ENCODE data around the gene RNF149. TPM values are rescaled to one million over a fixed set of nuclear protein-coding genes. Genes with fewer than 3 reads are reported as not detected.

Gene RNF149
- total RNA-seq, 1 experiment from 2014 or later = 40.2 TPM

DNA sequence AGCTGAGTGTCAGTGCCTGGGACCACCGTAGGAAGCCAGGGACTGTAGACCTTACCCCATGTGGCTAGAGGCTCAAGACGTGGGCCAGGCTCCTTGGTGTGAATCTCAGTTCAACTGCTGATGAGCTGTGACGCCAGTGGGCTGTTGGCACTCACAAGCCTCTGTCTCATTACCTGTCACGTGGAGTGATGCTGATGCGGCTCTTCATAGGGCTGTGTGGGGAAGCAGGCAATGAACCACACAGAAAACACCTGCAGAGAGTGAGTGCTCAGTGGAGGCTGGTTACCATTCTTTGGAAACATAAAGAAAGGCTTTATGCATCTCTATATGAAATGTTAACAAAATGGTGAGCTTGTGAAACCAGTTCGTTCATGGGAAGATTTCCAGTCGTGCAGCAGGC, 42.7 kb upstream of the RNF149 start (continued):
- TF ChIP-seq, protein P1, sequence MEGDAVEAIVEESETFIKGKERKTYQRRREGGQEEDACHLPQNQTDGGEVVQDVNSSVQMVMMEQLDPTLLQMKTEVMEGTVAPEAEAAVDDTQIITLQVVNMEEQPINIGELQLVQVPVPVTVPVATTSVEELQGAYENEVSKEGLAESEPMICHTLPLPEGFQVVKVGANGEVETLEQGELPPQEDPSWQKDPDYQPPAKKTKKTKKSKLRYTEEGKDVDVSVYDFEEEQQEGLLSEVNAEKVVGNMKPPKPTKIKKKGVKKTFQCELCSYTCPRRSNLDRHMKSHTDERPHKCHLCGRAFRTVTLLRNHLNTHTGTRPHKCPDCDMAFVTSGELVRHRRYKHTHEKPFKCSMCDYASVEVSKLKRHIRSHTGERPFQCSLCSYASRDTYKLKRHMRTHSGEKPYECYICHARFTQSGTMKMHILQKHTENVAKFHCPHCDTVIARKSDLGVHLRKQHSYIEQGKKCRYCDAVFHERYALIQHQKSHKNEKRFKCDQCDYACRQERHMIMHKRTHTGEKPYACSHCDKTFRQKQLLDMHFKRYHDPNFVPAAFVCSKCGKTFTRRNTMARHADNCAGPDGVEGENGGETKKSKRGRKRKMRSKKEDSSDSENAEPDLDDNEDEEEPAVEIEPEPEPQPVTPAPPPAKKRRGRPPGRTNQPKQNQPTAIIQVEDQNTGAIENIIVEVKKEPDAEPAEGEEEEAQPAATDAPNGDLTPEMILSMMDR (IDR thresholded peaks at IDR 0.05 in 2 of 3, conservative IDR thresholded peaks at IDR 0.05 in 1 of 3; ENCODE audit: borderline replicate concordance in 1 of 3, insufficient read depth in 1 of 3, low read depth in 2 of 3, low read length in 2 of 3) = no peak
- no peak for TF ChIP-seq SP1 (IDR thresholded peaks at IDR 0.05; ENCODE audit: low read depth)
- no peak for TF ChIP-seq ZNF274 (IDR thresholded peaks at IDR 0.05; ENCODE audit: low read depth, low read length)
- no peak for TF ChIP-seq EZH2phosphoT487 (IDR thresholded peaks at IDR 0.05; ENCODE audit: borderline replicate concordance)

DNA sequence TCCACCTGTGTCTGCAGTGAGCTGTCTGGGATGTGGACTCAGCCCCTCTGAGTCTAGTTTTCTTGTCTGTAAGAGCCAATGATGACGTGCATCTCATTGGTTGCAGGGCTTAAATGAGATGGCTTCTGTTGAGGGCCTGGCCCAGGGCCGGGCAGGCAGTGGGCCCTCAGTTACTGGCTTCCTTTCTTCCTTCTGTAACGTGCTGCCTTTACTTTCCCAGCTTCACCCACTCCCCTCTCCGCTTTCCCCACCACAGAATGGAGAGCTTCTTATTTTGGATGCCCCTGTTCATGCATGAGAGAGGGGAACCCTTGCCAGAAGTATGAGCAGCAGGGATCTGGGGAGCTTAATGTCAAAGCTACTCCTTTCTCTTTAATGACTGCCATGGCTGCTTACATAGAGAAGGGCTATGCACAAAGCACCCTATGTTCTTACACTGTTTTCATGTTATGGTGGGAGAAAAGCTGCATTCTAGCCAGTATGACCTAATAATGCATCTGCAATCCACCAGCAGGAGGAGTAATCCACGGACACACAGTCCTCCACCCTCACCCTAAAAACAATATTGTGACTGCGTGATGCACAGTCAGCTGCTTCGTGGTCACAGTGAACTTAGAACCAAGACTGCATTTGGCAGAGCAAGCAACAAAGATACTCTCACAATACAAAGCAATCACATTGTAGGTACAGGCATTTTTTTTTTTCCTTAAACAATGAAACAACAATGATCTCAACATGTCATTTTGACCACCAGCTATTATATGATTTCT, 41.6 kb upstream of the RNF149 start:
- Histone ChIP-seq H3K27me3 (ENCODE audit: insufficient read depth, low read length) (no peaks in the 10 kb centered on the region), H3K9me2 (ENCODE audit: insufficient read depth) (no peaks in the 10 kb centered on the region), H3K9ac (ENCODE audit: low read length) (no peak overlapping the region), H3K4me2 (ENCODE audit: low read length) (no peak overlapping the region), H3K79me2 (ENCODE audit: insufficient read depth, low read length) (no peaks in the 10 kb centered on the region), H3K4me3 (replicated peaks in 1 of 2; ENCODE audit: low read depth in 1 of 2, low read length in 2 of 2) (no peak overlapping the region), H4K20me1 (ENCODE audit: insufficient read depth) (no peaks in the 10 kb centered on the region), H3K36me3 (ENCODE audit: control insufficient read depth in 1 of 2, insufficient read depth in 2 of 2, low read length in 2 of 2) (no peaks in the 10 kb centered on the region), H3K9me3 (ENCODE audit: control insufficient read depth in 1 of 2, insufficient read depth in 1 of 2, low read depth in 1 of 2, low read length in 2 of 2) (no peaks in the 10 kb centered on the region), H2AFZ (ENCODE audit: low read depth, low read length, poor library complexity, severe bottlenecking) (no peak overlapping the region), H3K4me1 (ENCODE audit: control insufficient read depth in 1 of 2, insufficient read depth in 2 of 2, low read length in 2 of 2) (no peaks in the 10 kb centered on the region), H3K27ac (ENCODE audit: low read depth, low read length) (no peak overlapping the region)
- ChIA-PET CTCF (interaction anchor here (0.9 to 1.5 kb wide), 3 partner anchors 9 to 523 kb away, joined by 3 to 10 read pairs (median 3); no protein-coding TSS in a partner anchor), RAD21 (ENCODE audit: low non-redundant PET in 1 of 2, low total read pairs in 2 of 2, uncharacterized antibody in 2 of 2, unreplicated experiment in 2 of 2) (no interaction called here), POLR2A (no interaction called here)
- ATAC-seq (peak; percentile 67), DNase-seq (ENCODE audit: low read depth, low spot score) (no peak)
- intact Hi-C loops (cut with micrococcal nuclease) = no loop called here
- no TSS peak for BruUV-seq (replicated peaks)
- TF ChIP-seq TCF7L2 (IDR thresholded peaks at IDR 0.05; ENCODE audit: borderline replicate concordance, extremely low read depth, insufficient read depth, insufficient read length) (no peak), ELF1 (IDR thresholded peaks at IDR 0.05; ENCODE audit: borderline replicate concordance, low read depth) (no peak), SP1 (IDR thresholded peaks at IDR 0.05; ENCODE audit: low read depth) (no peak), EZH2 (IDR thresholded peaks at IDR 0.05) (no peak), CEBPB (IDR thresholded peaks at IDR 0.05; ENCODE audit: low read depth) (no peak), EGR1 (IDR thresholded peaks at IDR 0.05; ENCODE audit: low read depth) (no peak), JUND (IDR thresholded peaks at IDR 0.05) (no peak), RAD21 (IDR thresholded peaks at IDR 0.05; ENCODE audit: low read depth) (peak; percentile 31; the same call in 1 of the 2 replicates), POLR2AphosphoS5 (IDR thresholded peaks at IDR 0.05; ENCODE audit: low read depth, low read length) (no peak), SRF (IDR thresholded peaks at IDR 0.05; ENCODE audit: low read depth) (no peak), ZFX (IDR thresholded peaks at IDR 0.05) (no peak)
- TF ChIP-seq, protein P2, sequence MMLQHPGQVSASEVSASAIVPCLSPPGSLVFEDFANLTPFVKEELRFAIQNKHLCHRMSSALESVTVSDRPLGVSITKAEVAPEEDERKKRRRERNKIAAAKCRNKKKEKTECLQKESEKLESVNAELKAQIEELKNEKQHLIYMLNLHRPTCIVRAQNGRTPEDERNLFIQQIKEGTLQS (IDR thresholded peaks at IDR 0.05) = no peak
- TF ChIP-seq, protein P1 (IDR thresholded peaks at IDR 0.05 in 2 of 3, conservative IDR thresholded peaks at IDR 0.05 in 1 of 3; ENCODE audit: borderline replicate concordance in 1 of 3, insufficient read depth in 1 of 3, low read depth in 2 of 3, low read length in 2 of 3) = peak; percentile 32 to 47 (median 45); a peak in 5 of 6 replicates
- TF ChIP-seq, protein P3, sequence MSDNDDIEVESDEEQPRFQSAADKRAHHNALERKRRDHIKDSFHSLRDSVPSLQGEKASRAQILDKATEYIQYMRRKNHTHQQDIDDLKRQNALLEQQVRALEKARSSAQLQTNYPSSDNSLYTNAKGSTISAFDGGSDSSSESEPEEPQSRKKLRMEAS (IDR thresholded peaks at IDR 0.05) = no peak

All from HCT116 (cell line).